CD4-positive, alpha-beta T cell (primary cell): ENCODE measurements around the gene LLGL2. TPM values are rescaled to one million over a fixed set of nuclear protein-coding genes. Genes with fewer than 3 reads are reported as not detected.

Experiments
- ATAC-seq: fragments of 200-7000 bp; cut with Tn5 transposase; one replicate; pipeline ENCODE4 v1.10.0; 2022; ENCODE audit warnings: mild to moderate bottlenecking; ENCODE audit not compliant: poor library complexity
- CTCF ChIA-PET: fragments of 350-600 bp; sonication (Branson Sonifier 250); formaldehyde crosslinking; loops from one replicate; lab custom pipeline; 2021; ENCODE audit warnings: antibody characterized with exemption, inconsistent platforms; lab: Charles Lee
- POLR2A ChIA-PET: fragments of 350-600 bp; sonication (Branson Sonifier 250); formaldehyde crosslinking; loops from one replicate; lab custom pipeline; 2021; ENCODE audit warnings: antibody characterized with exemption, inconsistent platforms; lab: Charles Lee
- DNase-seq, 14 experiments: peaks; one replicate each; pipeline ENCODE4 v3.0.0-alpha.2; 2013 to 2020; ENCODE audit warnings: mixed read lengths in 2 of 14
- H3K27ac ChIP-seq, 2 donors: one replicate each; pipeline versions ENCODE4 v1.5.1 to v1.7.0; 2013; ENCODE audit warnings: low read length in 2 of 2, low read depth in 1 of 2, mild to moderate bottlenecking in 1 of 2
- H3K27me3 ChIP-seq, 2 experiments: 1 replicate in 1 of 2; 2 replicates in 1 of 2; pipeline versions ENCODE4 v1.6.1 to v1.7.0; 2013; ENCODE audit warnings: low read length in 2 of 2, control low read depth in 1 of 2, mild to moderate bottlenecking in 1 of 2, moderate library complexity in 1 of 2; ENCODE audit not compliant: insufficient read depth in 2 of 2, control insufficient read depth in 1 of 2
- H3K36me3 ChIP-seq: one replicate; pipeline ENCODE4 v1.6.1; 2013; ENCODE audit warnings: low read length, control low read depth; ENCODE audit not compliant: insufficient read depth
- H3K4me1 ChIP-seq: one replicate; pipeline ENCODE4 v1.6.1; 2013; ENCODE audit warnings: low read length, control low read depth; ENCODE audit not compliant: insufficient read depth
- H3K4me3 ChIP-seq: one replicate; pipeline ENCODE4 v1.5.1; 2013; ENCODE audit warnings: mild to moderate bottlenecking, low read length, moderate library complexity
- H3K9me3 ChIP-seq, 2 experiments: 1 replicate in 1 of 2; 2 replicates in 1 of 2; pipeline versions ENCODE4 v1.6.1 to v1.7.0; 2013; ENCODE audit warnings: low read length in 2 of 2, mild to moderate bottlenecking in 2 of 2, control low read depth in 1 of 2, moderate library complexity in 1 of 2; ENCODE audit not compliant: control insufficient read depth in 1 of 2, insufficient read depth in 1 of 2
- H3K27ac Mint-ChIP-seq: one replicate; pipeline ENCODE4 v1.8.0; 2020; ENCODE audit warnings: mixed read lengths
- H3K27me3 Mint-ChIP-seq: one replicate; pipeline ENCODE4 v1.8.0; 2021; ENCODE audit warnings: mixed read lengths
- H3K36me3 Mint-ChIP-seq: one replicate; pipeline ENCODE4 v1.8.0; 2021; ENCODE audit warnings: low read depth, mixed read lengths
- H3K4me1 Mint-ChIP-seq: one replicate; pipeline ENCODE4 v1.8.0; 2021; ENCODE audit warnings: low read depth, mixed read lengths
- H3K4me3 Mint-ChIP-seq: one replicate; pipeline ENCODE4 v1.8.0; 2020; ENCODE audit warnings: mild to moderate bottlenecking, mixed read lengths
- H3K9me3 Mint-ChIP-seq: one replicate; pipeline ENCODE4 v1.8.0; 2020; ENCODE audit warnings: mixed read lengths
- intact Hi-C, 2 experiments: fragments of 100-400 bp; cut with DNase I in 1 of 2; cut with micrococcal nuclease in 1 of 2; formaldehyde crosslinking; loops; one replicate each; pipeline versions ENCODE4 v1.15.1 to v1.9.0; 2023 to 2025; cut with DNase I, micrococcal nuclease
- total RNA-seq, 174 experiments: library from RNA in 2 of 174; stranded (reverse) in 2 of 174; gene quantifications; one replicate each; pipeline ENCODE4 v1.2.3 and lab custom pipeline; 2021 to 2026
- TF ChIP-seq, protein P1 (sequence below): fragments of 200-600 bp; IDR thresholded peaks from one replicate; pipeline ENCODE4 v1.8.0; 2022; ENCODE audit warnings: antibody characterized with exemption, mild to moderate bottlenecking

Gene LLGL2
- total RNA-seq, 2 experiments from 2014 or later: 31.2 to 34.2 TPM

DNA sequence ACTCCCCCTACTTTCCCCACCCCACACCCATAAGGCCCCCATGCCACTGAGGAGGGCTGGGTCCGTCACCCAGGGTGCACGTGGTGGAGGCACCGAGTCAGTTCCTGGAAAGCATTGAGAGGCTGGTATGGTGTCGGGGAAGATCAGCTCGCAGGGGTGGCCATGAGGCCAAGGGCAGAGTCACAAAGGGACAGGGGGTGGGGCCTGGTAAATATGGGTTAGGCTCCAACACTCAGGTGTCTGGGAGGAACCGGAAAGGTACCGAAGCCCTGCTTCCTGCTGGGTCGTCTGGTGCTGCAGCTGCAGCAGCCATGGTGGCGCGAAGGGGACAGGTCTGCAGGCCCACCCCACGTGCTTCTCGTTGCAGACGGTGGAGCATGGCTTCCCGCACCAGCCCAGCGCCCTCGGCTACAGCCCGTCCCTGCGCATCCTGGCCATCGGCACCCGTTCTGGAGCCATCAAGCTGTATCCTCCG, 30.2 kb downstream of the LLGL2 start:
- no peak overlapping the region for H3K27ac ChIP-seq
- TF ChIP-seq, protein P1, sequence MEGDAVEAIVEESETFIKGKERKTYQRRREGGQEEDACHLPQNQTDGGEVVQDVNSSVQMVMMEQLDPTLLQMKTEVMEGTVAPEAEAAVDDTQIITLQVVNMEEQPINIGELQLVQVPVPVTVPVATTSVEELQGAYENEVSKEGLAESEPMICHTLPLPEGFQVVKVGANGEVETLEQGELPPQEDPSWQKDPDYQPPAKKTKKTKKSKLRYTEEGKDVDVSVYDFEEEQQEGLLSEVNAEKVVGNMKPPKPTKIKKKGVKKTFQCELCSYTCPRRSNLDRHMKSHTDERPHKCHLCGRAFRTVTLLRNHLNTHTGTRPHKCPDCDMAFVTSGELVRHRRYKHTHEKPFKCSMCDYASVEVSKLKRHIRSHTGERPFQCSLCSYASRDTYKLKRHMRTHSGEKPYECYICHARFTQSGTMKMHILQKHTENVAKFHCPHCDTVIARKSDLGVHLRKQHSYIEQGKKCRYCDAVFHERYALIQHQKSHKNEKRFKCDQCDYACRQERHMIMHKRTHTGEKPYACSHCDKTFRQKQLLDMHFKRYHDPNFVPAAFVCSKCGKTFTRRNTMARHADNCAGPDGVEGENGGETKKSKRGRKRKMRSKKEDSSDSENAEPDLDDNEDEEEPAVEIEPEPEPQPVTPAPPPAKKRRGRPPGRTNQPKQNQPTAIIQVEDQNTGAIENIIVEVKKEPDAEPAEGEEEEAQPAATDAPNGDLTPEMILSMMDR: no peak
- no peaks in the 10 kb centered on the region for H3K9me3 ChIP-seq
- Mint-ChIP-seq H3K4me1 (no peaks in the 10 kb centered on the region), H3K27ac (no peak overlapping the region), H3K9me3 (no peaks in the 10 kb centered on the region), H3K36me3 (peaks cover 4% of the 10 kb centered on the region), H3K4me3 (no peak overlapping the region), H3K27me3 (no peaks in the 10 kb centered on the region)
- H3K36me3 ChIP-seq: peaks cover 10% of the 10 kb centered on the region
- no peak for ATAC-seq
- intact Hi-C loops: no loop called here
- no peaks in the 10 kb centered on the region for H3K27me3 ChIP-seq
- no peaks in the 10 kb centered on the region for H3K4me1 ChIP-seq
- ChIA-PET CTCF (no interaction called here), POLR2A (no interaction called here)
- no peak overlapping the region for H3K4me3 ChIP-seq
- no peak for DNase-seq

DNA sequence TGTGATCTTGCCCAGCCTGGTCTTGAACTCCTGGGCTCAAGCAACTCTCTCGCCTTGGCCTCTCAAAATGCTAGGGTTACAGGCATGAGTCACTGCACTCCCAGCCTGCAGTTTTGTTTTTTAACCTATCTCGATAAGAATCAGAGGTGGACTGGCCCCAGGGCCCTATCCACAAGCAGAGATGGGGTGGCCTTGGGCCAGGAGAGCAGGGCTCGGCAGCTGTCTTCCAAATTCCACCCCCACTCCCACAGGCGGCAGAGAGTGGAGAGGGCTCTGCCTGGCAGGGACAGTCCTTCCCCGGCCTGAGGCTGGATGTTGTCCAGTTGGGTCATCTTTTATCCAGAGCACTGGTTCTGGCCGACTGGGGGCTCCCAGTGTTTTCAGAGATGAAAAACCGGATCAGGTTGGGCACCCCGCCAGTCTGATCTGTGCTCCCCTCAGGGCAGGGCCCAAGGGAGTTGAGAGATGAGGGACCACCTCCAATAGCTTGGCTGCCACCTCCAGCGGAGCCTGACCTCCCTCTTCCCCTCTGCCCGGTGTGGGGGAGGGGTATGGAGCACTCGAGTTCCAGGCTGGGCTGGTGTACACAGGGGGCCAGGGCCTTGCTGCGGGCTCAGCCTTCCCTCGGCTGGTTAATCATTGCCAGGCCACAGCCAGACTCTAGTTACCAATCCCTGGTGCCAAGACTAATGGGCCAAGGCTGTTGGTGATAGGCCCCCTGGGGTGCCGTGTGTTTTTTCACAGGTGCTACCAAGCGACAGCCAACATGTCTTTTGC, 31.8 kb downstream of the LLGL2 start:
- no peaks in the 10 kb centered on the region for H3K4me1 Mint-ChIP-seq
- H3K9me3 ChIP-seq: no peaks in the 10 kb centered on the region
- peaks cover 8% of the 10 kb centered on the region for H3K36me3 Mint-ChIP-seq
- TF ChIP-seq, protein P1: no peak
- H3K4me3 Mint-ChIP-seq: no peak overlapping the region
- no peak overlapping the region for H3K27ac ChIP-seq
- no peak overlapping the region for H3K4me3 ChIP-seq
- intact Hi-C loops: no loop called here
- H3K27ac Mint-ChIP-seq: no peak overlapping the region
- no peaks in the 10 kb centered on the region for H3K9me3 Mint-ChIP-seq
- ChIA-PET POLR2A (no interaction called here), CTCF (no interaction called here)
- no peaks in the 10 kb centered on the region for H3K27me3 Mint-ChIP-seq
- peaks cover 13% of the 10 kb centered on the region for H3K36me3 ChIP-seq
- H3K4me1 ChIP-seq: no peaks in the 10 kb centered on the region
- DNase-seq: no peak
- ATAC-seq: no peak
- H3K27me3 ChIP-seq: no peaks in the 10 kb centered on the region

DNA sequence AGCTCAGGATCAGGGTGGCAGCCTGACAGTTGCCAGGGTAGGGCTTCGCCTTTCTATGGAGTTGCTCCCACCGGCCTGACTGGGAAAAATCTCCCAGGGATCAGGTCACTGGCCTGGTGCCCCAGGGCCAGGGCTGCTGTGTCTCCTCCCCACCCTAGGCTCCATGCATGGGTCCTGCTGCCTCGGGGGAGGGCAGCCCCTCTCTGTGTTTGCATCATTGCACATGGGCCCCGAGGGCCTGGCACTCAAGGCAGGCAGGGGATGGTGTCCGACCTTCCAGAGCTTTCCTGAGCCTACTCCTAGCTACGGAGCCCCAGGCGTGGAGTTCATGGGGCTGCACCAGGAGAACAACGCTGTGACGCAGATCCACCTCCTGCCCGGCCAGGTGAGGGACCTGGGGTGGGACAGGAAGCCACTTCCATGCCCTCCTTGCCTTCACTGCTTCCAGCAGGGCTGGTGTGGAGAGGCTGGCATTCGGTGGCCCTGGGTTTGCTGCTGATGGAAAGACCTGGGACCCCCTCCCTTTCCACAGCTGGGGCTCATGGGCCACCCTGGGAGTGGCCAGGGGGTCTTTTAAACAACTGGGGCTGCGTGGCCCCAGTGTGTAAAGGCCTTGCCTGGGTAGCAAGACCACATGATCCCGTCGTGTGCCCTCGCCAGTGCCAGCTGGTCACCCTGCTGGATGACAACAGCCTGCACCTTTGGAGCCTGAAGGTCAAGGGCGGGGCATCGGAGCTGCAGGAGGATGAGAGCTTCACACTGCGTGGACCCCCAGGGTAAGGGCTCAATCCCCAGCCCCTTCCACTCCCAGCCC, 32.6 kb downstream of the LLGL2 start:
- H3K27ac ChIP-seq: no peak overlapping the region
- no peaks in the 10 kb centered on the region for H3K9me3 ChIP-seq
- CTCF ChIA-PET: no interaction called here
- no peaks in the 10 kb centered on the region for H3K4me1 Mint-ChIP-seq
- DNase-seq: no peak
- no peak overlapping the region for H3K27ac Mint-ChIP-seq
- intact Hi-C loops: no loop called here
- H3K4me3 ChIP-seq: no peak overlapping the region
- TF ChIP-seq, protein P1: no peak
- no peaks in the 10 kb centered on the region for H3K4me1 ChIP-seq
- H3K36me3 Mint-ChIP-seq: peaks cover 11% of the 10 kb centered on the region
- POLR2A ChIA-PET: no interaction called here
- H3K4me3 Mint-ChIP-seq: no peak overlapping the region
- H3K27me3 ChIP-seq: no peaks in the 10 kb centered on the region
- no peak for ATAC-seq
- H3K36me3 ChIP-seq: peaks cover 18% of the 10 kb centered on the region
- no peaks in the 10 kb centered on the region for H3K27me3 Mint-ChIP-seq
- no peaks in the 10 kb centered on the region for H3K9me3 Mint-ChIP-seq
